ENCODE measurements around the gene ZNF326.

GRCh38 chr1:89974696-89975470 lies 20.0 kb upstream of the ZNF326 start:
- no peak for TF ChIP-seq POLR2A (IDR thresholded peaks at IDR 0.05)
- TF ChIP-seq, protein P1, sequence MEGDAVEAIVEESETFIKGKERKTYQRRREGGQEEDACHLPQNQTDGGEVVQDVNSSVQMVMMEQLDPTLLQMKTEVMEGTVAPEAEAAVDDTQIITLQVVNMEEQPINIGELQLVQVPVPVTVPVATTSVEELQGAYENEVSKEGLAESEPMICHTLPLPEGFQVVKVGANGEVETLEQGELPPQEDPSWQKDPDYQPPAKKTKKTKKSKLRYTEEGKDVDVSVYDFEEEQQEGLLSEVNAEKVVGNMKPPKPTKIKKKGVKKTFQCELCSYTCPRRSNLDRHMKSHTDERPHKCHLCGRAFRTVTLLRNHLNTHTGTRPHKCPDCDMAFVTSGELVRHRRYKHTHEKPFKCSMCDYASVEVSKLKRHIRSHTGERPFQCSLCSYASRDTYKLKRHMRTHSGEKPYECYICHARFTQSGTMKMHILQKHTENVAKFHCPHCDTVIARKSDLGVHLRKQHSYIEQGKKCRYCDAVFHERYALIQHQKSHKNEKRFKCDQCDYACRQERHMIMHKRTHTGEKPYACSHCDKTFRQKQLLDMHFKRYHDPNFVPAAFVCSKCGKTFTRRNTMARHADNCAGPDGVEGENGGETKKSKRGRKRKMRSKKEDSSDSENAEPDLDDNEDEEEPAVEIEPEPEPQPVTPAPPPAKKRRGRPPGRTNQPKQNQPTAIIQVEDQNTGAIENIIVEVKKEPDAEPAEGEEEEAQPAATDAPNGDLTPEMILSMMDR (IDR thresholded peaks at IDR 0.05): no peak
